ENCODE results near the gene BACH1.

GRCh38 chr21:29279558-29279957, 19.2 kb upstream of the BACH1 start:
- TF ChIP-seq POLR2A (IDR thresholded peaks at IDR 0.05) (no peak), CTCF (IDR thresholded peaks at IDR 0.05) (no peak)

Data from breast epithelium (tissue), 3 donors.